Aorta (tissue), 5 donors: ENCODE measurements around the gene CYP2A7. TPM values are rescaled to one million over a fixed set of nuclear protein-coding genes. Genes with fewer than 3 reads are reported as not detected.
"Not testable (repeated sequence)": the region's sequence is repeated elsewhere in the genome, so short reads cannot be mapped to it uniquely, and the experiment has no call there.

Experiments
- ATAC-seq: fragments of 200-7000 bp; cut with Tn5 transposase; one replicate; pipeline ENCODE4 v1.9.1; 2022; ENCODE audit warnings: moderate library complexity; ENCODE audit not compliant: low FRiP score
- DNase-seq, 2 donors: peaks; one replicate each; pipeline ENCODE4 v3.0.0-alpha.2; 2020
- H3K27ac ChIP-seq, 2 donors: one replicate each; pipeline ENCODE4 v1.5.1; 2013; ENCODE audit warnings: low read length in 2 of 2, mild to moderate bottlenecking in 2 of 2, moderate library complexity in 2 of 2, control low read depth in 1 of 2, inconsistent platforms in 1 of 2, low read depth in 1 of 2
- H3K27me3 ChIP-seq, 2 donors: one replicate each; pipeline ENCODE4 v1.6.1; 2013; ENCODE audit warnings: control low read depth in 1 of 2, low read length in 1 of 2, mild to moderate bottlenecking in 1 of 2, moderate library complexity in 1 of 2; ENCODE audit not compliant: insufficient read depth in 2 of 2, control insufficient read depth in 1 of 2
- H3K36me3 ChIP-seq, 2 donors: one replicate each; pipeline ENCODE4 v1.6.1; 2013; ENCODE audit warnings: control low read depth in 1 of 2, low read length in 1 of 2, mild to moderate bottlenecking in 1 of 2; ENCODE audit not compliant: insufficient read depth in 2 of 2, control insufficient read depth in 1 of 2
- H3K4me1 ChIP-seq, 2 donors: one replicate each; pipeline ENCODE4 v1.6.1; 2013; ENCODE audit warnings: low read length in 2 of 2, control low read depth in 1 of 2, mild to moderate bottlenecking in 1 of 2, moderate library complexity in 1 of 2; ENCODE audit not compliant: insufficient read depth in 2 of 2, control insufficient read depth in 1 of 2
- H3K4me3 ChIP-seq, 2 donors: one replicate each; pipeline ENCODE4 v1.5.1; 2013; ENCODE audit warnings: low read length in 2 of 2, control low read depth in 1 of 2, mild to moderate bottlenecking in 1 of 2
- H3K9me3 ChIP-seq: one replicate; pipeline ENCODE4 v1.6.1; 2013; ENCODE audit warnings: mild to moderate bottlenecking, low read length; ENCODE audit not compliant: control insufficient read depth
- WGBS, 2 donors: extraction: QIAGEN DNeasy Blood & Tissue Kit; methylation state at CpG; one replicate each; pipeline ENCODE4 v1.1.7; 2013; 5-methylcytosine and 5-hydroxymethylcytosine counted together
- intact Hi-C, 2 donors: fragments of 100-400 bp; cut with DNase I; formaldehyde crosslinking; loops; one replicate each; pipeline versions ENCODE4 v1.14.2 to v1.15.0; 2022
- long read RNA-seq, 2 donors: library from polyadenylated mRNA; unstranded; transcript quantifications; one replicate each; pipeline ENCODE4 v2.0.0, GENCODE V29; 2020 to 2021
- polyA plus RNA-seq, 2 donors: library from polyadenylated mRNA; stranded (reverse); fragments of 200-250 nt; gene quantifications; one replicate each; pipeline ENCODE4 v1.2.3, GENCODE V29; 2013
- total RNA-seq, 2 donors: library from RNA; stranded (reverse); fragmentation: NEBNext Ultra II Directional; extraction: Animal tissue kit (Norgen Biotek cat#: 25700); gene quantifications; one replicate each; pipeline ENCODE4 v1.2.1, GENCODE V29; 2021
- donor health status: healthy with polysubstance abuse.
- donor health status: Bipolar disorder and iron deficiency.
- donor health status: DM: no; HTN: no; CAD: no.
- donor health status: DM: no; HTN: no; CAD: no.
- donor health status: DM: yes; HTN: yes; CAD: no.

Gene CYP2A7, protein sequence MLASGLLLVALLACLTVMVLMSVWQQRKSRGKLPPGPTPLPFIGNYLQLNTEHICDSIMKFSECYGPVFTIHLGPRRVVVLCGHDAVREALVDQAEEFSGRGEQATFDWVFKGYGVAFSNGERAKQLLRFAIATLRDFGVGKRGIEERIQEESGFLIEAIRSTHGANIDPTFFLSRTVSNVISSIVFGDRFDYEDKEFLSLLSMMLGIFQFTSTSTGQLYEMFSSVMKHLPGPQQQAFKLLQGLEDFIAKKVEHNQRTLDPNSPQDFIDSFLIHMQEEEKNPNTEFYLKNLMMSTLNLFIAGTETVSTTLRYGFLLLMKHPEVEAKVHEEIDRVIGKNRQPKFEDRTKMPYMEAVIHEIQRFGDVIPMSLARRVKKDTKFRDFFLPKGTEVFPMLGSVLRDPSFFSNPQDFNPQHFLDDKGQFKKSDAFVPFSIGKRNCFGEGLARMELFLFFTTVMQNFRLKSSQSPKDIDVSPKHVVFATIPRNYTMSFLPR
- not detected for total RNA-seq
- not detected for polyA plus RNA-seq
- long read RNA-seq, donor 1 = 0 reads
- long read RNA-seq, donor 2 = 0 reads

DNA sequence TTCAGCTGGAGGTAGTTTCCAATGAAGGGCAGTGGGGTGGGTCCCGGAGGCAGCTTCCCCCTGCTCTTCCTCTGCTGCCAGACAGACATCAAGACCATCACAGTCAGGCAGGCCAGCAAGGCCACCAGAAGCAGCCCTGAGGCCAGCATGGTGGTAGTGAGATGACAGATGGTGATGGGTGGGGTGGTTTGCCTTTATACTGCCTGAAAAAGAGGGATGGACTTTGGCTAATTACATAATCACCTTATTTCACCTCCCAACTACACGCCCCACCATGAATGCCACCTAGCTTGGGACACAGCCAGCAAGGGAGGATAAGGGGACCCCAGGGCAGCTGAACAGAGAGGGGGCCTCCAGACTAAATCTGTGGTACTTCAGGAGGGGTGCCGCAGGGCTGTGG lies at the start of gene CYP2A7:
Gene CYP2A7, minus strand, starts transcription at position 170 of the 400 bp plus-strand sequence. Its CDS starts 21 bp downstream, at position 149.
- DNase-seq, H3K36me3 ChIP-seq, H3K4me1 ChIP-seq, H3K4me3 ChIP-seq, H3K27ac ChIP-seq, H3K9me3 ChIP-seq, H3K27me3 ChIP-seq, ATAC-seq, intact Hi-C loops: not testable (repeated sequence)
- 83 to 88% methylated on average over 3 of the region's 3 CpGs for WGBS, 2 donors

- intact Hi-C loops, DNase-seq, H3K36me3 ChIP-seq, ATAC-seq, H3K9me3 ChIP-seq, H3K4me1 ChIP-seq, H3K4me3 ChIP-seq, H3K27ac ChIP-seq, H3K27me3 ChIP-seq: not testable (repeated sequence)
- WGBS, 2 donors = 83% methylated on average over 2 of the region's 2 CpGs
Observed at GRCh38 chr19:40930799-40931198, 48.8 kb upstream of the CYP2A7 start.

DNA sequence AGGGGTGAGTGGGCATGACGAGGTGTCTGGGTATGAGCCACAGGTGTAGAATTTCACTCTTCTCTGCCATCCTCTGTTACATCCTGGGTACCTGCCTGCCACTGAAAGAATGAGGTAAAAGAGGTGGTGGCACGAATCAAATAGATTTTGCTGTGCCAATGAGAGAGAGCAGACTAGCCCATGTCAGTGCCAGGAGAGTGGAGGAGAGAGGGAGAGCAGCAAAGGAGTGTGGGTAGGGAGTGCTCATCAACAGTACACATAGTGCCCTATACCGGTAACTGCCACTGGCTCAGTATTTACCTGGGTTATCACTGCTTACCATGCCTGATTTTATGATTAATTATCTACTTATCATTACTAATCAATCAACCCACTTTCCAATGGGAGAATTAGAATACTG lies 47.9 kb upstream of the CYP2A7 start:
- H3K9me3 ChIP-seq, ATAC-seq, H3K27ac ChIP-seq, H3K27me3 ChIP-seq, H3K4me1 ChIP-seq, H3K4me3 ChIP-seq, H3K36me3 ChIP-seq, DNase-seq, intact Hi-C loops: not testable (repeated sequence)
- WGBS, 2 donors = 57 to 67% methylated on average over 3 of the region's 3 CpGs

GRCh38 chr19:40928850-40929249 lies 46.8 kb upstream of the CYP2A7 start:
- WGBS, 2 donors = 65 to 71% methylated on average over 1 of the region's 1 CpG
- H3K4me3 ChIP-seq = no peak overlapping the region
- no peaks in the 10 kb centered on the region for H3K36me3 ChIP-seq
- no peaks in the 10 kb centered on the region for H3K9me3 ChIP-seq
- ATAC-seq (no peak), DNase-seq (no peak)
- no peaks in the 10 kb centered on the region for H3K4me1 ChIP-seq
- H3K27ac ChIP-seq = no peak overlapping the region
- intact Hi-C loops = no loop called here
- H3K27me3 ChIP-seq = no peaks in the 10 kb centered on the region

- no peaks in the 10 kb centered on the region for H3K9me3 ChIP-seq
- DNase-seq (no peak), ATAC-seq (no peak)
- H3K27me3 ChIP-seq = no peaks in the 10 kb centered on the region
- H3K36me3 ChIP-seq = no peaks in the 10 kb centered on the region
- intact Hi-C loops = no loop called here
- no peak overlapping the region for H3K4me3 ChIP-seq
- H3K27ac ChIP-seq = no peak overlapping the region
- WGBS, 2 donors = 65 to 78% methylated on average over 3 of the region's 3 CpGs
- no peaks in the 10 kb centered on the region for H3K4me1 ChIP-seq
Observed at GRCh38 chr19:40927567-40927966, 45.5 kb upstream of the CYP2A7 start.

DNA sequence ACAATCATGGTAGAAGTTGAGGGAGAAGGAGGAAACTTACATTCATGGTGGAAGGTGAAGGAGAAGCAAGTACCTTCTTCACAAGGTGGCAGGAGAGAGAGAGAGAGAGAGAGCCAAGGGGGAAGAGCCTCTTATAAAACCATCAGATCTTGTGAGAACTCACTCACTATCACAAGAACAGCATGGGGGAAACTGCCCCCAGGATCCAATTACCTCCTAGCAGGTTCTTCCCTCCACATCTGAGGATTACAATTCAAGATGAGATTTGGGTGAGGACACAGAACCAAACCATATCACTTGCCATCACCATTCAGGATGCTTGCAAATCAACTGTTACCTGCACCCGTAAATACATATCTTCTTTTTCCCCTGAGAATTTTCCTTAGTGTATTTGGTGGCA lies 44.2 kb upstream of the CYP2A7 start:
- intact Hi-C loops, H3K4me3 ChIP-seq, H3K27me3 ChIP-seq, H3K9me3 ChIP-seq, DNase-seq, H3K4me1 ChIP-seq, H3K27ac ChIP-seq, ATAC-seq, H3K36me3 ChIP-seq: not testable (repeated sequence)
- 83 to 86% methylated on average over 1 of the region's 1 CpG for WGBS, 2 donors

DNA sequence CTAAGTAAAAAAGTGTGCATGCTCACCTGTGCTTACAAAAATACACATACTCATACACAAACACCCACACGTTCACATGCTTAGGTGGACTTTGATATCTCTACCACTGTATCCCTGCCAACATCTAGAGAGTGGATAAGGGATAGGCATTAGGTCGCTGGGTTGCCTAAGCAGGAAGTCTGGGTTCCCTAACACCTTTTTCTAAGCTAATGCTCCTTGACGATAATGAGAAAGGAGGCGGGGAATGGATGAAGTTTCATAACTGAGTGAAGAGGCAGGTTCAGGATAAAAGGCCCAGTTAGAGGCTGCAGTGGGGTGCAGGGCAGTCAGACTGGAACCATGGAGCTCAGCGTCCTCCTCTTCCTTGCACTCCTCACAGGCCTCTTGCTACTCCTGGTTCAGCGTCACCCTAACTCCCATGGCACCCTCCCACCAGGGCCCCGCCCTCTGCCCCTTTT lies 41.9 kb upstream of the CYP2A7 start:
- Histone ChIP-seq H3K4me3 (no peak overlapping the region), H3K27ac (no peak overlapping the region), H3K36me3 (no peaks in the 10 kb centered on the region), H3K9me3 (peaks cover 1% of the 10 kb centered on the region), H3K4me1 (no peaks in the 10 kb centered on the region), H3K27me3 (no peaks in the 10 kb centered on the region)
- no peak for ATAC-seq
- DNase-seq = no peak
- intact Hi-C loops = no loop called here
- WGBS, 2 donors = 75% methylated on average over 7 of the region's 7 CpGs

GRCh38 chr19:40922237-40923160 lies 40.5 kb upstream of the CYP2A7 start:
- H3K36me3 ChIP-seq, H3K4me3 ChIP-seq, H3K9me3 ChIP-seq, H3K27ac ChIP-seq, H3K27me3 ChIP-seq, ATAC-seq, intact Hi-C loops, DNase-seq, H3K4me1 ChIP-seq: not testable (repeated sequence)
- 56 to 61% methylated on average over 11 of the region's 11 CpGs for WGBS, 2 donors
